Stimulated activated CD4-positive, alpha-beta T cell treated with anti-CD3 and anti-CD28 coated beads, Interleukin-1b, Interleukin-23, amount 100 ng/mL, for 1 hour (primary cell): ENCODE results near the gene ANOS1.
A peak's percentile ranks its signal among the peaks of the same experiment; 100 is the strongest.
"Not testable (repeated sequence)": the region's sequence is repeated elsewhere in the genome, so short reads cannot be mapped to it uniquely, and the experiment has no call there.

ENCODE experiments used
- DNase-seq, 2 donors: peaks; one replicate each; pipeline ENCODE4 v3.0.0-alpha.2; 2020; ENCODE audit warnings: low read depth in 2 of 2

The ANOS1 gene, protein sequence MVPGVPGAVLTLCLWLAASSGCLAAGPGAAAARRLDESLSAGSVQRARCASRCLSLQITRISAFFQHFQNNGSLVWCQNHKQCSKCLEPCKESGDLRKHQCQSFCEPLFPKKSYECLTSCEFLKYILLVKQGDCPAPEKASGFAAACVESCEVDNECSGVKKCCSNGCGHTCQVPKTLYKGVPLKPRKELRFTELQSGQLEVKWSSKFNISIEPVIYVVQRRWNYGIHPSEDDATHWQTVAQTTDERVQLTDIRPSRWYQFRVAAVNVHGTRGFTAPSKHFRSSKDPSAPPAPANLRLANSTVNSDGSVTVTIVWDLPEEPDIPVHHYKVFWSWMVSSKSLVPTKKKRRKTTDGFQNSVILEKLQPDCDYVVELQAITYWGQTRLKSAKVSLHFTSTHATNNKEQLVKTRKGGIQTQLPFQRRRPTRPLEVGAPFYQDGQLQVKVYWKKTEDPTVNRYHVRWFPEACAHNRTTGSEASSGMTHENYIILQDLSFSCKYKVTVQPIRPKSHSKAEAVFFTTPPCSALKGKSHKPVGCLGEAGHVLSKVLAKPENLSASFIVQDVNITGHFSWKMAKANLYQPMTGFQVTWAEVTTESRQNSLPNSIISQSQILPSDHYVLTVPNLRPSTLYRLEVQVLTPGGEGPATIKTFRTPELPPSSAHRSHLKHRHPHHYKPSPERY

DNA sequence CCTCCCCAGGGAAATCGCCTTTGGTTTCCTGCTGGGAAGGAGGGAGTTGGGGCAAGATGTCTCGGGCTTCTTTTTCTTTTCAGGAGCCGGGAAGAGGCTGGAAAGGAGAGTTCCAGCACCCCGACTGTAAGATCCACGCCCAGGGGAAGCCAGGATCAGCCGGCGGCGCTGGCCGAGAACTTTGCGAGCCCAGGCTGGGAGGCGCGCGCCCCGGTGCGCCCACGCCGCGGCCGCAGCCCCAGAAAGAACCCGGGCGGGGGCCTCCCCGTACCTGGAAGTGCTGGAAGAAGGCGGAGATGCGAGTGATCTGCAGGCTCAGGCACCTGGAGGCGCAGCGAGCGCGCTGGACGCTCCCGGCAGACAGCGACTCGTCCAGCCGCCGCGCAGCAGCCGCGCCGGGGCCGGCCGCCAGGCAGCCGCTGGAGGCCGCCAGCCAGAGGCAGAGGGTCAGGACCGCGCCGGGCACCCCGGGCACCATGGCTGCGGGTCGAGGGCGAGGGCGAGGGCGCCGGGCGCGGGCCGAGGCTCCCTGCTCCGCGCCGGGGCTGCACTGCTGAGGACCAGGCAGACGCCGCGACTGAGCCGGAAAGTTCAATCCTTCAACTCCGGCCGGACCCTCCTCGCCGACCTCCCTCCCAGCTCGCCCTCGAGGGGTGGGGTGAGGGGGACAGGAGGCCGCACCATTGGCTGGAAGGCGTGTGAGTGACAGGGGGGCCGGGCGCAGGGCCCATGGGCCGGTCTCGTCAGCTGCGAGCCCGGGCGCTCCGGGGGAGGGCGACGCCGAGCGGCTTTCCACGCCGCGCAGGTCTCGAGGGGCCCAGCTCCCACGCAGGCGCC, at the start of gene ANOS1:
Gene ANOS1, minus strand, starts transcription at position 579 of the 837 bp plus-strand sequence. Its CDS starts 101 bp downstream, at position 478.
- DNase-seq, result no peak

DNA sequence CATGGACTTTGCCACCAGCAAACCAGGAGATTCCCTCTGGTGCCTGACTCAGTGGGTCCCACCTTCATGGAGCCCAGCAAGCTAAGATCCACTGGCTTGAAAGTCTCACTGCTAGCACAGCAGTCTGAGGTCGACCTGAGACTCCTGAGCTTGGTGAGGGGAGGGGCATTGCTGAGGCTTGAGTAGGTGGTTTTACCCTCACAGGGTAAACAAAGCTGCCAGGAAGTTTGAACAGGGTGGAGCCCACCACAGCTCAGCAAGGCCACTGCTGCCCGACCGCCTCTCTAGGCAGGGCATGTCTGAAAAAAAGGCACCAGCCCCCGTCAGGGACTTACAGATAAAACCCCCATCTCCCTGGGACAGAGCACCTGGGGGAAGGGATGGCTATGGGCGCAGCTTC, 41.2 kb upstream of the ANOS1 start:
- no peak for DNase-seq

DNA sequence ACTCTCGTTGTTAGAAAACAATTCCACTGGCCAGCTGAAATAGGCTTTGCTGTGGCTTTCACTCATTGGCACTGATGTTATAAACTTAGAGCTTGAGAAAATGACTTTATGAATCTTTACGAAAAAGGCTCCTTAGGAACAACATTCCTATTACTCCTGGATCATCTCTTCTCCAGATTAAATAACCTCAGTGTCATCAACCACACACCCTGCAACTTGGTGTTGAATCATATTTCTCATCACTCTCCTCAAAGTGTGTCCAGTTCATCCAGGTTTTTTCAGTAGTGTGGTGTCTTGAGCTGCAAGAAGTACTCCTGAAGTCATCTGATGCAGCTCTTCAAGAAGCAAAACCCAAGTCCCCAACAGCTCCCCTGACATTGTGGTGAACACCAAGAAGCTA, 28.1 kb upstream of the ANOS1 start:
- DNase-seq, result no peak

DNA sequence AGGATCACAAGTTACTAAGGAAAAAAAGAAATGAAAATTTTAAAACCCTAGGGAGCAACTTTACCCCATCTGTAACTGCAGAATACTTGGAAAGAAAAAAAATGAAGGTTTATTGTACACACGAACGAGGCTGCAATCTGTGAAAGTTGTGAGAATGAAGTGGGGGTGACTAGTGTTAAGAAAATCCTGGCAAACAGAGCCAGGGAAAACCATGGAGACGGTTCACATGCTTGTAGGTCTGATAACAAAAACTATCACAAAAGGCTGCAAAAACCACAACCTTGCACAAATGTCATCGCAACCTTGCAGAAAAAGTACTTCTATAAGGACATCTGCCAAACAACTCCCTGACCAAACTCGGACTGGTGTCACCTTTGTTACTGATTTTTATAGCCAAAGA, 26.8 kb upstream of the ANOS1 start:
- not testable (repeated sequence) for DNase-seq

DNA sequence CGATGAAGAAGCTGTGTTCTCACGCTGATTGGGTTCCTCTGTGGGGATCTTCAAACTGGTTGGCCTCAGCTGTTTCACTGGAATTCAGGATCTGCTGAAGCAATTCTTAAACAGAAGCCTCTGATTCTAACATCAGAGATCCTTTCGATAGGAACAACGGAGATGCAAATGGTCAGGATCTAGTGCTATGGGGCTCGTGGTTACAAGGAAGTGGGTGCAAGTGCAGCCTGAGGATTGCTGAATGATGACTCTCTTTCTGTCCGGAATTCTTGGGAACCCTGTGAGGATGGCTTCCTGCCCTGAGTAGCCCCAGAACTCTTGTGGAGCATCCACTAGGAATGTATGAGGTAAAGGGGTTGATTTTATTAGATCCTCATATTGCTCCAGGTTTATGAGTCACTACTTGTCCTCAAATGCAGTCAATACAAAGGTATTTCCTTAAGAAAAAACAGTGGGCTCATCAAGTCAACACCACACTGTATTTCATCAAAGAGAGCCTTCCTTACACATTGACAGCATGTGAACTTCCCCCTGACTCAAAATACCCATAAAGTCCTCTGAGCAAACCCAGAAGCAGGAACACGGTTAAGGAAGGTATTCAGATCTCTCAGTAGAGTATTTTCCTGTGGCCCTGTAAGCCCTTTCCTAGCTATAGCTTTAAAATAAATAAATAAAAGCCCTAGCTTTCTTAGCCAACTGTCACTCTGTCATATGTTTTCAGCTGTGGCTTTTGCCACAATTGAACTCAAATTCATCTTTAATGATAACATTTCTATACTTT, 25.9 kb upstream of the ANOS1 start:
- DNase-seq, result not testable (repeated sequence)

DNA sequence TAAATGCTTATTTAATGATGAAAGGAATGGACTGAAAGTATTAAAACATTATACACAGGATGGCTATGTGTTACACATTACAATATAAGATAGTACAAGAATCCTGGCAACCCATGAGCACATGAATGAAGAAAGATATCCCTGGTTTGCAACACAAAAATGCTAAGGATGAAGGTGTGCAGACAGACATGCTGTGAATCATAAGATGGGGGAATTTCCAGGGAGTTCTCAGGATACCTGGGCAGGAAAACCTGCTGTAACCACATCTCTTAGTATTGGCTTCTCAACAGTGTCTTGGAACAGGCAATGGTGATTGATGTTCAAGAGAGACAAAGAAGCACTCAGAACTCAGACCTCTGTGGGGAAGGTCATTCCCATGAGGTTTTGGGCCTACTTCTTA, 23.9 kb upstream of the ANOS1 start:
- no peak for DNase-seq

DNA sequence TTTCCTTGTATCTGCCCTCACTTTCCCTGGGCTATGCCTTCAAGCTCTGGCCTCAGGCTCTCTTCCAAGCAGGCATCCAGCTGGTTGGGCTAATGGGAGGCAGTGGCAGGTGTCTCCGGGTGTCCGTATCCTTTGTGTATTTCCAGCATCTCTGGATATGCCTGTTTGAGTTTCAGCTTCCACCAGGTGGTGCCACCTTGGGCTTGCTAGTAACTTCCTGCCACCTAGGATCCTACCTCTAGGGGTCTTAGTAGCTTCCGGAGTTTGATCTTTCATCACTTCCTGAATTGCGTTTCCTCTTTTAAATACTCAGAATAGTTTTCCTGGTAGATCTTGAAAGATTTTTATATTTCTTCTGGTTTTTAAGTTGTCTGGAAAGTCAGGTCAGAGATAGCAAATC, 23.2 kb upstream of the ANOS1 start:
- no peak for DNase-seq

DNA sequence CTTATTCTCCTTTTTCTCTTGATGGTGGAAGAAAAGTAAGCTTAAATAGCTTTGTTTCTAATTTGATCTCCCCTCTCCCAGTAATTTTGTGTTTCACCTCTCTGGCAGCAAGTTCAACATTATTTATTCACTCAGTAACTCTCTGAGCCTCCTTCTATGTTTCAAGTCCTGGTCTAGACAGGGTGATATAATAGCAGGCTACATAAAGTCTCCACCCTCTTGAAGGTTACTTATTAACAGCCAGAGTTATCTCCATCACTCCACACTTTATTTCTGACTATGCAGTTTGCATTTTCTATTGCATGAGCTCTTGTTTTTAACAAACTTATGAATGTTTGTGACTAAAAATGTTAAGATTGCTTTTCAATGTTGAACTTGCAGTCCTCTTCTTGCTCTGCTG, 17.8 kb upstream of the ANOS1 start:
- no peak for DNase-seq

DNA sequence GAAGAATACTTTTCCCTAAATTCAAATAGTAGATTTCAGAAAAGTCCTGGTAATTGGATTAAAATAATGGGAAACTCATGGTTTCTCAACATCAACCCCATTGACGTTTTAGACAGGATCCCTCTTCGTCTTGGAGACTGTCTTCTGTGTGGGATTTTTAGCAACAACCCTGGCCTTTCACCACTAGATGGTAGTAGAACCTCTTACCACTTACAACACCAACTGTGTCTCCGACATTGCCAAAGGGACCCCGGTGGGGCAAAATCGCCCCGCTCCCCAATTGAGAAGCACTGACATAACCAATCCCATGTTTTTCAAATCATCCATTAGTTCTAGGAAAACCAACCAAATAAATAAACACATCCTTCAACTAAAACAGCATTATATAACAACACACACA, 16.9 kb upstream of the ANOS1 start:
- no peak for DNase-seq

DNA sequence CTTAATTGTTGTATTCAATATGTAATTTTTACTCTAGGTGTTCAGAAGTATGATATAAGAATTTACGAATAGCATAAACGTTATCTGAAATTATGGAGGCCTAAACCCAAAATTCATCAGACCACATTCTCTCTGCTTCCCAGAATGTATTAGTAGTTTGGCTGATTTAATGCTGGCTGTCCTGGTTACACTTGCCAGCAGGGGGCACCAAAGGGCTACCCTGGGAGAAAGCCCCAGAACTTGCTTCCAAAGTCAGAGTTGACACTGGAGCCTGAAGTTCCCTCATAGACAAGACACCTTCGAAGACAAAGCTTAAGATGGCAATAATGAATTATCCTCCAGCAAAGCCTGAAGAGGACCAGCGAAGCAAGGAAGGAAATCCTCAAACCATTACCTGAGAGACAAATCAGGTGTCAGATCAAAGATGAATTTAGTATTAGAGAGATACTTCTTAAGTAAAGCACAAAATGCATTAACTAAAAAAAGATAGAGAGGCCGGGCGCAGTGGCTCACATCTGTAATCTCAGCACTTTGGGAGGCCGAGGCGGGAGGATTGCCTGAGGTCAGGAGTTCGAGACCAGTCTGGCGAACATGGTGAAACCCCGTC, 11.3 kb upstream of the ANOS1 start:
- peak; percentile 27 to 46 for DNase-seq

DNA sequence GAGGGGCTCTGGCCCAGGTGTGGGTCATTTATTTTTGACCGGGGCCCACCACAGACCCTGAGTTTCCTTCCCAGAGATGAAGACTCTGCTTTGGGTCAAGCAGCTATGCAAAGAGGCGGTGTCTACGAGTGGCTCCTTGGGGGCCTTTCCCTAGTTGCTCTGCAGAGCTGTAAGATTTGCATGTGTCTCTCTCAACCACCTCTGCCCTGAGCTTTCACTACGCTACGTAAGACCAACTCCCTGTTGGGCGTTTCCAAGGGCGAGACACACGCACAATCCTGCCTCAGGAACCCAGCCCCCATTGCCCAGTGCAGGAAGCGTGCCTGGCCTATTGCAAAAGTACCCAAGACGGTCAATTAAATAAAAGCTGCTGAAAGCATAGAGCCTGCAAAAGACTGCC, 10.0 kb upstream of the ANOS1 start:
- DNase-seq, result no peak

DNA sequence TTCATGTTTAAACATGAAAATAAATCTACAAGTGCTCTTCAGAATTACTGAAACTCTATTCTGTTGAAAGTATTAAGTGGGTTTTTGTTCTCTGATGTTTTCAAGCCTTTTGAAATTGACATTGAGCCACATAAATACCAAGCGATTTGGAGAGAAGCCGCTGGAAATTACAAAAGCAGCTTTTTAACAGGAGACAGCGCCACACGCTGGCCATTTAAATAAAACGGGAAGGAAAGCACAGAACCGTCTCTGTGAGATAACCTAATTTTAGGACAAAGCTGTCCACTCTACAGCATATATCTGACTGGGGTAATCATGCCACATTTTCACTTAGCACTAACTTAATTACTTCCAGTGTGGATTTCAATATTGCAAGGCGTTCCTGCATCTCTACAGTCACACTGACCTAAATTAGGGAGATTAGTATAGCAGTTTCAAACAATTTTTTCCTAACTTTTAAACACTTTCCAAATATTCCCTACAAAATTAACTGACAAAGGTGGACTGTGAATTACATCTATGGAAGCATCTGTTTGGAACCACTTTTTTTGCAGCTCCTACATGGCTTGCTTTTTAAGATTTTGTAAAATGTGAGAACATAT, 6.8 kb upstream of the ANOS1 start:
- DNase-seq, result no peak

DNA sequence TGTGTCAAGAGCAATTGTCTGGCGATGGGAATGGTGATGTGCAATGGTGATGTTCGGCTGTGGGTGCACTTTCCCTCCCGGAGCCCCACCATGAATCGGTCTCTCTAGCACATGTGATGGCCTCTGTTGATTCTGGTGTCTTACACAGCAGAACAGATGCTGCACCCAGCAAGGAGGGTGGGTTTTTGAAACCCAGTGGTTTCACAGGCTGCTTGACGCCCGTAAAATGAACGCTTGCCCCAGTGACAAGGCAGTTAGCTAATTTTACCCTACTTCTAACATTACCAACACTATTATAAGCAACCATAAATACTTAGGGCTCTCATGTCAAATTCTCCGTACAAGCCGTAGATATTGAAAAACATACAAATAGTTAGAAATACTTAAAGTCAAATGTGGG, 5.9 kb upstream of the ANOS1 start:
- no peak for DNase-seq

DNA sequence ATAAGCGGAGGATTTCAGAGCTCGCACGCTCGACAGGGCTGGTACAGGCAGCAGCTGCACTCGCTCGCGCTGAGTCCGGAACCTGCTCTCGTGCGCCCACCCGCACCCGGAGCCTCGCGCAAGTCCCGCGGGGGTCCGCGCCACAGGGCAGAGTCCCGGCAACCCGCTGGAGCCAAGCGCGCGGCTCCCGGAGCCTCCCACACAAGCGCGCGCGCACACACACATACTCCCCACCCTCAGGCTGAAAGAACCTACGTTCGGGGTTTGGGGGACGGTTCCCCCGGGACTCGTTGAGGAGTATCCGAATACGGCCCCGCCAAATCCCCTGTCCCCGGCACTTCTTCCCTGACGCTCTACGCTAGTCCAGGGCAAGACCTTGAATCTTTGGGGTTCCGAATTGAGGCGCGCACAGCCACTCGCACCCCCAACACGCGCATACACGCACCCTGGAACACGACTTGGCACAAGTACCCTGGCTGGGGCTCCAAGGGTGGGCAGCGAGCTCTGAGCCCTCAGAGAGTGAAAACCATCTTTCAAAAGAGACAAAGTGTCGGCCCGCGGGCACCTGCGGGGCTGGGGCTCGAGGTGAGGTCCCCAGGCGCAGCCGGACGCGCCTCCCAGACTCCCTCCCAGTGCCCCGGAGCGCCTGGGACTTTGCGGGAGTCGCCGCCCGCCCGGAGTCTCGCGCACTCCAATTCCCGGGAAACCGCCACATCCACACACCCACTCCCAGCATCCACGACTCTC, 952 bp downstream of the ANOS1 start:
- no peak for DNase-seq

DNA sequence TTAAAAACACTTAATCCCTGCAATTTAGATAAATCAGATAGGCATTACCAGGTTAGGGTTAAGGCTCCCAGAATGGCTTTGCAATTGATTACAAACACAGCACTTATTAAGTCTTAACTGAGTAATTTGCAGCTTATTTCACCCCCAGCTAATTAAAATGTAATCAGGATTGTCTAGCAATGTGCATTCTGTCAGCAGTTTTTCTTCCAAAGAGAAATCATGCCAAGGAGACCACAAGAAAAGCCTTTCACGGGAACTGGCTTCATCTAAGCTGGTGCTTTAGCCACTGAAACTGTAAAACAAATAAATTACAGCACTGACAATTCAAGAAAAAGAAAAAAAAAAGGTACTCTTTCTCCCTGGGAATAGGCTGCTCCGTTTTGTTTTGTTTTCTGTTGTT, 2.1 kb downstream of the ANOS1 start:
- DNase-seq, result no peak

DNA sequence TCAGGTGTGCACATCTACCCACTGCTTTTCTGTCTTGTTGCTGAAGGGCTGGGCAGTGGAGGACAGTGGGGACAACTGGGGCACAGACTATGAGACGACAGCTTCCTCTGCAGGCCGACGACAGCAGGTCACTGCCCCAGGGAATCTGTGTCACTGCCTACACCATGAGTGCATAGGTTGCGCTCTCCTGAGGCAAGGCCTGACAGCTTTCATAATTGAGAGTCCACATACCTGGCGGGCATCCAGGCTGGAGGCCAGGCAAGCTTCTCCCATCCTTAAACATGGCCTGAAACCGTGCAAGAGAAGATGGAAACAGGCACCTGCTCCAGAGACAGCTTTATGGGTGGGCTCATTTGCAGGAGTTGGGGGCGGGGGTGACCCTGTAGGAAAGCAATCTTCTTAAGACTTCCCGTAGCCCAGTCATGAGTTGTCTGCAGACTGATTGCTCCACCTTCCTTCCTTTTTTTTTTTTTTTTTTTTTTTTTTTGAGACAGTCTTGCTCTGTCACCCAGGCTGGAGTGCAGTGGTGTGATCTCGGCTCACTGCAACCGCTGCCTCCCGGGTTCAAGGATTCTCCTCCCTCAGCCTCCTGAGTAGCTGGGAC, 2.9 kb downstream of the ANOS1 start:
- DNase-seq, result no peak

DNA sequence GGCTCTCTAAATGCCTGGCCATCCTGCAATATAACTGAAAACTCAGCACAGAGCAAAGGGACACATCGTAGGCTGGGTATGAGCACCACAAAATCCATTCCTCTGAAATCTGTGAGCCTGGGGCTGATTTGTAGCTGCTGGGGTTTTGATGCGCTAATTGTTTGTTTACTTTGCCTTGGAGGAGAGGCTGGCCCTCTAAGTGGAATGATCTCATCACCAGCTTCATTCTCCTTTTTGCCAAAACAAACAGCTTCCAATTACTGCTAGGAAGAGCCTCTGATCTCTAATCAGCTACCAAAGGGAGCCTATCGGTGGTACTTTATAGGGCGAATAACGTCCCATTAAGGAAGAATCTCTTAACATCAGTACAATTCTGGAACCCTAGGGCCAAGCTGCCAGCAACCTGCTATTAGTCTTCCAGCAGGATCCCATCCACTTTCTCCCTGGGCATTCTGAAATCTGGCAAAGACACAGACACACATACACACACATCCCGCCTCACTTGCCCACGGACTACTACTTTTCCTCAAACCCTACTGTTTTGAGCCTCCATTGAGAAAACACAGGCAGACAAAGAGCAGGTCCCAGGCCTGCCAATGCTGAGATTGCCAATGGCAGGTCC, 5.8 kb downstream of the ANOS1 start:
- DNase-seq, result no peak

DNA sequence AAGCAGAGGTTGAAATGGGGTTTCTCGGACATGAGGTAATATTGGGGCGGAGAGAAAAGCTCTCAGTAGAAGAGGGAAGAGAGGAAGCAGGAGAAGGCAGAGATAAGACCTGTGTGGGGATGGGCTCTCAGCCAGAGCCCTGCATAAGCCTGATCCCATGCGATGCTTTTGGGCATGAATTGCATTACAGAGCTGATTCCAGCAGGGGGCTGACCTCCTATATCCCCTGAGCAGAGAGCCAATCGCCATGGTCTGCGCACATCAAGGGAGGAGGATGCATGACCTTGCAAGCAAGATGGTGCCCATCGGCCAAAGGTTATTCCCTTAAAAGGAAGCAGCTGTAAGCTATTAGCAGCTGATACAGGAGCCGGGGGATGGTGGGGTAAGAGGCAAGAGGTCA, 7.6 kb downstream of the ANOS1 start:
- no peak for DNase-seq

DNA sequence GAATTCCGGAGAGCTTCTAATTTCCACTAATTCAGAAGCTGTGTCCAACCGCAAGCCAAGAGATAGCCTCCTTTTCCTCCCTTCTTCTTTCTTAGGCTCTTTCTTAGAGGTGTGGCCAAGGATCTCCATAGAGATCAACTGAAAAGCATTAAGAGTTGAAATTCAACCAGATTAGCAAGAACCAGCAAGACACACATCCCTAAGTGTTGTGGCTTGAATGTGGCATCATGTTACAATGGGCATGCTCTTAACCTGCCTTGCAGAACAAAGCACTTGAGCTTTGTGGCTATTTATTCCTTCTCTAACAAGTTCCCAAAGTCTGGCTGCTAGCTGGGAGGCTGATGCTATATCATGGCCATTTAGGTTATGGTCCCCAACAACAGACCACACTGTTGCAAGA, 10.4 kb downstream of the ANOS1 start:
- no peak for DNase-seq
